Panc1 (cell line): Measurements from ENCODE around the gene CAPN7. TPM values are rescaled to one million over a fixed set of nuclear protein-coding genes. Genes with fewer than 3 reads are reported as not detected.

Experiments
- ATAC-seq: fragments of 200-7000 bp; cut with Tn5 transposase; 2 replicates; pipeline ENCODE4 v1.9.1; 2020; ENCODE audit warnings: mild to moderate bottlenecking, moderate library complexity
- BruUV-seq: library from RNA; stranded (reverse); fragments of 400-500 nt; replicated peaks from 2 replicates; lab custom pipeline; 2021; lab: Mats Ljungman, UMichigan
- CTCF ChIA-PET: fragments of 300-600 bp; sonication (Branson Sonifier 250); formaldehyde crosslinking; loops from one replicate; lab custom pipeline; 2022; ENCODE audit warnings: antibody characterized with exemption; lab: Charles Lee
- POLR2A ChIA-PET: fragments of 300-600 bp; sonication (Branson Sonifier 250); formaldehyde crosslinking; loops from one replicate; lab custom pipeline; 2022; ENCODE audit warnings: antibody characterized with exemption; lab: Charles Lee
- DNase-seq: peaks from one replicate; pipeline ENCODE4 v3.0.0-alpha.2; 2010; ENCODE audit warnings: low read depth, low spot score
- H3K27ac ChIP-seq: 2 replicates; pipeline ENCODE4 v1.5.1; 2011; ENCODE audit warnings: mild to moderate bottlenecking, low read length, inconsistent platforms
- H3K27me3 ChIP-seq: fragments of 200-500 bp; sonication (Bioruptor generic); 2 replicates; pipeline ENCODE4 v1.6.0; 2014; ENCODE audit warnings: low read length, inconsistent platforms; ENCODE audit not compliant: control insufficient read depth, insufficient read depth
- H3K36me3 ChIP-seq: fragments of 200-500 bp; sonication (Bioruptor generic); 2 replicates; pipeline ENCODE4 v1.5.1; 2014; ENCODE audit warnings: inconsistent platforms, mild to moderate bottlenecking, low read length, moderate library complexity; ENCODE audit not compliant: control insufficient read depth, insufficient read depth
- H3K4me1 ChIP-seq: 2 replicates; pipeline ENCODE4 v1.5.1; 2011; ENCODE audit warnings: inconsistent platforms, mild to moderate bottlenecking, low read length, moderate library complexity; ENCODE audit not compliant: control insufficient read depth, insufficient read depth
- H3K4me3 ChIP-seq, 2 experiments: 2 replicates each; pipeline ENCODE4 v1.5.1; 2011 to 2012; ENCODE audit warnings: low read depth in 2 of 2, low read length in 2 of 2, mild to moderate bottlenecking in 2 of 2, inconsistent platforms in 1 of 2, moderate library complexity in 1 of 2
- H3K9me3 ChIP-seq: fragments of 200-500 bp; sonication (Bioruptor generic); 2 replicates; pipeline ENCODE4 v1.5.1; 2014; ENCODE audit warnings: low read depth, mild to moderate bottlenecking, inconsistent platforms, low read length, moderate library complexity; ENCODE audit not compliant: control insufficient read depth, insufficient read depth
- POLR2AphosphoS5 ChIP-seq: IDR thresholded peaks from 2 replicates; pipeline ENCODE4 v1.6.1; 2012; ENCODE audit warnings: mild to moderate bottlenecking, low read depth, low read length, moderate library complexity
- SIN3A ChIP-seq: IDR thresholded peaks from 2 replicates; pipeline ENCODE4 v1.6.1; 2012; ENCODE audit warnings: low read depth, mild to moderate bottlenecking, low read length, moderate library complexity, borderline replicate concordance; ENCODE audit not compliant: insufficient read depth
- TCF7L2 ChIP-seq: IDR thresholded peaks from 2 replicates; pipeline ENCODE4 v1.6.1; 2011; ENCODE audit warnings: mild to moderate bottlenecking, low read depth, low read length, inconsistent platforms
- in situ Hi-C: cut with HindIII; loops from 2 replicates; pipeline ENCODE4 v1.10.0; 2016; ENCODE audit warnings: low sequenced_read_pairs, low pct_unique_long_range_greater_than_20kb
- intact Hi-C: fragments of 100-400 bp; cut with micrococcal nuclease; formaldehyde crosslinking; loops from one replicate; pipeline ENCODE4 v1.10.0; 2022; ENCODE audit not compliant: unreplicated experiment
- total RNA-seq: library from RNA; stranded (reverse); gene quantifications from one replicate; pipeline ENCODE4 v1.2.1, GENCODE V29; 2021; ENCODE audit not compliant: unreplicated experiment
- TF ChIP-seq, protein P1 (sequence below): fragments of 450-650 bp; IDR thresholded peaks from 2 replicates; pipeline ENCODE4 v1.5.1; 2017; ENCODE audit warnings: mild to moderate bottlenecking
- TF ChIP-seq, protein P2 (sequence below), 2 experiments: IDR thresholded peaks; 2 replicates each; pipeline ENCODE4 v1.6.1; 2011 to 2012; ENCODE audit warnings: low read depth in 2 of 2, control low read depth in 1 of 2, low read length in 1 of 2, mild to moderate bottlenecking in 1 of 2, moderate library complexity in 1 of 2; ENCODE audit not compliant: insufficient read depth in 1 of 2

Gene CAPN7
- total RNA-seq, 1 experiment from 2014 or later, result 26.5 TPM

DNA sequence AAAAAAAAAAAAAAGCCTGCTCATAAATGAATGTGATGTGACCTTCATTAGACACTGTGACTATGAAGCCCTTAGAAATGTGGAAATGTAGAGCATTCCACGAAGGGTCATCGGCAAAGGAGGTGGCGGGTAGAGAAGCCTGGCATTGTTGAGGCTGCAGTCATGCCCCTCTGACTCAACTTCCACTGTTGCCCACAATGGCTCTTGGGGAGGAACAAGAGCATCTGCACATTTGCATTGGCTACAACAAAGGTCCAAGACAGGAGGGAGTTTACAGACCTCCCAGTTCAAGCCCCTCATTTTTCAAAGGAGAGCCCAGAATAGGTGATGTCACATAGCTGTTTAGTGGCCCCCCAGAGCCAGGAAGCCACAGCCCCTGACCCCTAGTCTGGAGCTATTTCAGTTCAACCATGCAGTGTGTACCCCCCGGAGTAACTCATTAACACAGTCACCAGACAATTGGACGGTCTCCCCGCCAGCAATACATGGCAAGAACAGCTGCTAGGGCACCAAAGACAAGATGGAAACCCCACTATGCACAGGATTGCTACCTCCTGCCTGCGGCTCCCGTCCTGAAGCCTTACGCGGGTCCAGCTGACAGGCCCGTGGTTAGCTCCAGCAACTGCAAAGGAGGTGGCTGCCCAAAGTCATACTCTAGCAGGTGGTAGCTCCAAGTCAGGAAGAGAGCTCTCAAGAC lies 70.1 kb downstream of the CAPN7 start:
- Histone ChIP-seq H3K27me3 (no peaks in the 10 kb centered on the region), H3K4me1 (no peaks in the 10 kb centered on the region), H3K4me3 (no peak overlapping the region), H3K27ac (no peak overlapping the region), H3K9me3 (no peaks in the 10 kb centered on the region), H3K36me3 (no peaks in the 10 kb centered on the region)
- ATAC-seq, result no peak
- intact Hi-C loops, result no loop called here
- TF ChIP-seq TCF7L2 (no peak), SIN3A (no peak), POLR2AphosphoS5 (no peak)
- TF ChIP-seq, protein P1, sequence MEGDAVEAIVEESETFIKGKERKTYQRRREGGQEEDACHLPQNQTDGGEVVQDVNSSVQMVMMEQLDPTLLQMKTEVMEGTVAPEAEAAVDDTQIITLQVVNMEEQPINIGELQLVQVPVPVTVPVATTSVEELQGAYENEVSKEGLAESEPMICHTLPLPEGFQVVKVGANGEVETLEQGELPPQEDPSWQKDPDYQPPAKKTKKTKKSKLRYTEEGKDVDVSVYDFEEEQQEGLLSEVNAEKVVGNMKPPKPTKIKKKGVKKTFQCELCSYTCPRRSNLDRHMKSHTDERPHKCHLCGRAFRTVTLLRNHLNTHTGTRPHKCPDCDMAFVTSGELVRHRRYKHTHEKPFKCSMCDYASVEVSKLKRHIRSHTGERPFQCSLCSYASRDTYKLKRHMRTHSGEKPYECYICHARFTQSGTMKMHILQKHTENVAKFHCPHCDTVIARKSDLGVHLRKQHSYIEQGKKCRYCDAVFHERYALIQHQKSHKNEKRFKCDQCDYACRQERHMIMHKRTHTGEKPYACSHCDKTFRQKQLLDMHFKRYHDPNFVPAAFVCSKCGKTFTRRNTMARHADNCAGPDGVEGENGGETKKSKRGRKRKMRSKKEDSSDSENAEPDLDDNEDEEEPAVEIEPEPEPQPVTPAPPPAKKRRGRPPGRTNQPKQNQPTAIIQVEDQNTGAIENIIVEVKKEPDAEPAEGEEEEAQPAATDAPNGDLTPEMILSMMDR, result no peak
- TF ChIP-seq, protein P2, sequence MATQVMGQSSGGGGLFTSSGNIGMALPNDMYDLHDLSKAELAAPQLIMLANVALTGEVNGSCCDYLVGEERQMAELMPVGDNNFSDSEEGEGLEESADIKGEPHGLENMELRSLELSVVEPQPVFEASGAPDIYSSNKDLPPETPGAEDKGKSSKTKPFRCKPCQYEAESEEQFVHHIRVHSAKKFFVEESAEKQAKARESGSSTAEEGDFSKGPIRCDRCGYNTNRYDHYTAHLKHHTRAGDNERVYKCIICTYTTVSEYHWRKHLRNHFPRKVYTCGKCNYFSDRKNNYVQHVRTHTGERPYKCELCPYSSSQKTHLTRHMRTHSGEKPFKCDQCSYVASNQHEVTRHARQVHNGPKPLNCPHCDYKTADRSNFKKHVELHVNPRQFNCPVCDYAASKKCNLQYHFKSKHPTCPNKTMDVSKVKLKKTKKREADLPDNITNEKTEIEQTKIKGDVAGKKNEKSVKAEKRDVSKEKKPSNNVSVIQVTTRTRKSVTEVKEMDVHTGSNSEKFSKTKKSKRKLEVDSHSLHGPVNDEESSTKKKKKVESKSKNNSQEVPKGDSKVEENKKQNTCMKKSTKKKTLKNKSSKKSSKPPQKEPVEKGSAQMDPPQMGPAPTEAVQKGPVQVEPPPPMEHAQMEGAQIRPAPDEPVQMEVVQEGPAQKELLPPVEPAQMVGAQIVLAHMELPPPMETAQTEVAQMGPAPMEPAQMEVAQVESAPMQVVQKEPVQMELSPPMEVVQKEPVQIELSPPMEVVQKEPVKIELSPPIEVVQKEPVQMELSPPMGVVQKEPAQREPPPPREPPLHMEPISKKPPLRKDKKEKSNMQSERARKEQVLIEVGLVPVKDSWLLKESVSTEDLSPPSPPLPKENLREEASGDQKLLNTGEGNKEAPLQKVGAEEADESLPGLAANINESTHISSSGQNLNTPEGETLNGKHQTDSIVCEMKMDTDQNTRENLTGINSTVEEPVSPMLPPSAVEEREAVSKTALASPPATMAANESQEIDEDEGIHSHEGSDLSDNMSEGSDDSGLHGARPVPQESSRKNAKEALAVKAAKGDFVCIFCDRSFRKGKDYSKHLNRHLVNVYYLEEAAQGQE (IDR thresholded peaks at IDR 0.05; ENCODE audit: insufficient read depth in 1 of 2, low read depth in 2 of 2, low read length in 1 of 2), result no peak
- ChIA-PET POLR2A (no interaction called here), CTCF (no interaction called here)
- no TSS peak for BruUV-seq
- in situ Hi-C loops, result no loop called here
- no peak for DNase-seq

DNA sequence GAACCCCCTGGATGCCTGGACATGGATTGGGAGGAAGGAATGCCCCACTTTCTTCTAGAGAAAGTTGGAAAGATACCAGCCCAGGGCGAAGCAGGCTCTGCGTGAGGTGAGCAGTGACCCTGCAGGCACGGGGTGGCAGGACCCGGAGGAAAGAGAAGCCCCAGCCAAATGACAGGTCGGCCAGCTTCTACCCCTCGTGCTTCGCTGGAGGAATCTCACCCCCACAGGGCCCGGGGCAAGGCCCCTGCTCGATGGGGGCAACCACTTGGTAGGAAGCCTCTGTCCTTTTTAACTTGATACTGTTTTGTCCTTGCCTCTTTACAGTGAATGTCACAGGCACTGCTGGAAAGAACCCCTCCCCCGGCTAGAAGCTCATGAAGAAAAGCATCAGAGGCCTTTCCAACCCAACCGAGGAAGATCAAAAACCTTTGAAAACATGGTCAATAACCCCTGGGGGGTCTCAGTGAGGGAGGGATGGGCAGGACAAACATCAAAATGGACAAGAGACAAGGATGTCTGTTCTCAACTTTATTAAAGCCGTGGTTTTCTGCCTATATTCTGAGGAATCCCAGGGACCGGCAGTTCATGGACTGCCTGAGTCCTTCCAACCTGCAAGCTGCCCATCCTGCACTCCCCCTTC lies 71.9 kb downstream of the CAPN7 start:
- BruUV-seq, result no TSS peak
- H3K36me3 ChIP-seq, result no peaks in the 10 kb centered on the region
- intact Hi-C loops (no loop called here), in situ Hi-C loops (no loop called here)
- TF ChIP-seq SIN3A, result no peak
- TF ChIP-seq, protein P1, result no peak
- no peak overlapping the region for H3K4me3 ChIP-seq
- POLR2A ChIA-PET, result no interaction called here
- H3K4me1 ChIP-seq, result no peaks in the 10 kb centered on the region
- H3K27ac ChIP-seq, result no peak overlapping the region
- DNase-seq, result no peak
- ATAC-seq, result no peak
- CTCF ChIA-PET, result interaction anchor here (0.6 kb wide), 1 partner anchor 26 kb away, joined by 11 read pairs; no protein-coding TSS in a partner anchor
- no peaks in the 10 kb centered on the region for H3K27me3 ChIP-seq
- H3K9me3 ChIP-seq, result no peaks in the 10 kb centered on the region
